Measurements from ENCODE around the gene TMEM252. TPM values are rescaled to one million over a fixed set of nuclear protein-coding genes. Genes with fewer than 3 reads are reported as not detected.

TMEM252 gene
- total and polyA plus RNA-seq, 2 donors (not counting 1 experiment from before 2014, with no cell fraction given) = not detected

DNA sequence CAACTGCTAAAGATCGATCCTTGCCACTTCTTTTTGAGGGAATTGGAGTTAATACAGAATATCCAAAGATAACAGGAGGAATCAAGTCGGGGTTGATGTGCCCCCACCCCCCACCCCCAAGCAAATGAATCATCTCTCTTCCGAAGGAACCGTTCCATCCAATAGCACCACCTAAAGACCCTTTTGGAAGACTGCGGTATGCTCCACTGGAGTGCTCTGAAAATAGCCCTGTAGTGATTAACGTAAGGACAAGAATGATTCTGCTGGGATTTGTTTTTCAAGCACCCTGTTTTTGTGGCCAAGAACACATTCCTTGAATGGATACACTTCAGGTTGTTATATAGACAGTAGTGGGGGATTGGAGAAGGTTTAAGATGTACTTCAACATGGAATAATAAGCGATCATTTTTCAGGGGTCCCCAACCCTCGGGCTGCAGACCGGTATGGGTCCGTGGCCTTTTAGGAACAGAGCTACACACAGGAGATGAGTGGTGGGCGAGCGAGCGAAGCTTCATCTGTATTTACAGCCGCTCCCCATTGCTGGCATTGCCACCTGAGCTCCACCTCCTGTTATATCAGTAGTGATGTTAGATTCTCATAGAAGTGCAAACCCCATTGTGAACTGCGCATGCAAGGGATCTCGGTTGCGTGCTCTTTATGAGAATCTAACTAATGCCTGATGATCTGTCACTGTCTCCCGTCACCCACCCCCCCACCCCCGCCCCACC, 44.5 kb upstream of the TMEM252 start:
- intact Hi-C loops (cut with micrococcal nuclease) = loop anchor here (2.0 kb wide), 1 partner anchor 56 kb away; no protein-coding TSS in a partner anchor

More for the DNA sequence above, 44.5 kb upstream of the TMEM252 start:
- Histone ChIP-seq H3K4me3 (ENCODE audit: control extremely low read depth in 1 of 5, extremely low read depth in 1 of 5, insufficient read depth in 1 of 5, low read depth in 2 of 5, low read length in 4 of 5) (no peak overlapping the region), H3K27ac (ENCODE audit: low read length in 2 of 2) (no peak overlapping the region), H3K4me2 (replicated peaks; ENCODE audit: low read depth, low read length, poor library complexity, severe bottlenecking) (no peak overlapping the region), H3K9ac (ENCODE audit: low read length) (no peak overlapping the region), H4K20me1 (ENCODE audit: control insufficient read depth, insufficient read depth, low read length, poor library complexity, severe bottlenecking) (no peaks in the 10 kb centered on the region), H3K36me3 (replicated peaks in 1 of 2; ENCODE audit: control extremely low read depth in 1 of 2, control insufficient read depth in 1 of 2, extremely low read depth in 1 of 2, insufficient read depth in 2 of 2, low read length in 1 of 2) (no peaks in the 10 kb centered on the region), H3K27me3 (replicated peaks in 1 of 4; ENCODE audit: control extremely low read depth in 1 of 4, control insufficient read depth in 3 of 4, insufficient read depth in 4 of 4, low read length in 3 of 4) (no peaks in the 10 kb centered on the region), H3K79me2 (ENCODE audit: control insufficient read depth, insufficient read depth, low read length) (no peaks in the 10 kb centered on the region), H3K4me1 (ENCODE audit: control insufficient read depth in 2 of 2, insufficient read depth in 2 of 2, low read length in 2 of 2) (peaks cover 5 to 10% of the 10 kb centered on the region in 2 donors), H2AFZ (ENCODE audit: insufficient read depth, low read depth, low read length, poor library complexity, severe bottlenecking) (peak overlapping the region; percentile 24), H3K9me3 (ENCODE audit: control extremely low read depth in 1 of 3, control insufficient read depth in 2 of 3, insufficient read depth in 1 of 3, low read length in 2 of 3) (no peaks in the 10 kb centered on the region)
- H3K4me1 Mint-ChIP-seq = peaks cover 27% of the 10 kb centered on the region
- DNase-seq (no peak), ATAC-seq (ENCODE audit: low read depth) (no peak)
- H3K9me3 Mint-ChIP-seq (ENCODE audit: insufficient read depth) = peaks cover 2% of the 10 kb centered on the region
- TF ChIP-seq EZH2 (IDR thresholded peaks at IDR 0.05; ENCODE audit: borderline replicate concordance, insufficient read depth, low read depth, low read length, poor library complexity, severe bottlenecking) = no peak
- no peak for TF ChIP-seq CTCF (IDR thresholded peaks at IDR 0.05)
- POLR2A ChIA-PET = interaction anchor here (0.6 kb wide), 1 partner anchor 135 kb away, joined by 3 read pairs; no protein-coding TSS in a partner anchor
- no peaks in the 10 kb centered on the region for H3K27me3 Mint-ChIP-seq
- CTCF ChIA-PET = interaction anchor here (0.8 to 1.3 kb wide), 12 partner anchors 8 to 414 kb away, joined by 3 to 13 read pairs (median 4); no protein-coding TSS in a partner anchor
- H3K27ac Mint-ChIP-seq = no peak overlapping the region
- H3K4me3 Mint-ChIP-seq = no peak overlapping the region
- 75% methylated on average over 8 of the region's 19 CpGs for WGBS (ENCODE audit: insufficient coverage)
